Thoracic aorta (tissue), 2 donors: Measurements from ENCODE around the gene FRMD1. TPM values are rescaled to one million over a fixed set of nuclear protein-coding genes. Genes with fewer than 3 reads are reported as not detected.

Source experiments
- ATAC-seq: fragments of 150-250 bp; one replicate; pipeline ENCODE4 v1.8.0; 2017; ENCODE audit warnings: low read depth; ENCODE audit not compliant: insufficient number of reproducible peaks, low FRiP score
- DNase-seq: peaks from one replicate; pipeline ENCODE4 v3.0.0-alpha.2; 2020; ENCODE audit warnings: low spot score
- H3K27ac ChIP-seq, 2 donors: fragments of 200-600 bp; sonication (generic); 1 replicate in 1 of 2; 2 replicates in 1 of 2; pipeline ENCODE4 v1.5.1; 2016; ENCODE audit warnings: mild to moderate bottlenecking in 2 of 2, moderate library complexity in 2 of 2
- H3K27me3 ChIP-seq: fragments of 200-600 bp; sonication (generic); replicated peaks from 2 replicates; pipeline ENCODE4 v1.6.0; 2016; ENCODE audit warnings: mild to moderate bottlenecking; ENCODE audit not compliant: insufficient read depth
- H3K36me3 ChIP-seq: fragments of 200-600 bp; sonication (generic); one replicate; pipeline ENCODE4 v1.5.1; 2016
- H3K4me1 ChIP-seq, 2 donors: fragments of 200-600 bp; sonication (generic); 1 replicate in 1 of 2; 2 replicates in 1 of 2; pipeline versions ENCODE4 v1.5.1 to v1.6.0; 2016; ENCODE audit warnings: low read depth in 2 of 2, mild to moderate bottlenecking in 1 of 2; ENCODE audit not compliant: control insufficient read depth in 1 of 2
- H3K4me3 ChIP-seq: fragments of 200-600 bp; sonication (generic); 2 replicates; pipeline ENCODE4 v1.5.1; 2016; ENCODE audit warnings: mild to moderate bottlenecking
- H3K9me3 ChIP-seq: fragments of 200-600 bp; sonication (generic); 2 replicates; pipeline ENCODE4 v1.5.1; 2016
- total RNA-seq, 2 donors: library from RNA; depleted of rRNA; stranded (reverse); fragments of >200 nt; gene quantifications; one replicate each; pipeline versions ENCODE4 v1.1.0 to v1.2.3, GENCODE V29; 2016
- TF ChIP-seq, protein P1 (sequence below): fragments of 200-600 bp; sonication (generic); IDR thresholded peaks from one replicate; pipeline ENCODE4 v1.5.1; 2019; ENCODE audit warnings: antibody characterized with exemption

The FRMD1 gene
- total RNA-seq, 2 donors from 2014 or later, result not detected

DNA sequence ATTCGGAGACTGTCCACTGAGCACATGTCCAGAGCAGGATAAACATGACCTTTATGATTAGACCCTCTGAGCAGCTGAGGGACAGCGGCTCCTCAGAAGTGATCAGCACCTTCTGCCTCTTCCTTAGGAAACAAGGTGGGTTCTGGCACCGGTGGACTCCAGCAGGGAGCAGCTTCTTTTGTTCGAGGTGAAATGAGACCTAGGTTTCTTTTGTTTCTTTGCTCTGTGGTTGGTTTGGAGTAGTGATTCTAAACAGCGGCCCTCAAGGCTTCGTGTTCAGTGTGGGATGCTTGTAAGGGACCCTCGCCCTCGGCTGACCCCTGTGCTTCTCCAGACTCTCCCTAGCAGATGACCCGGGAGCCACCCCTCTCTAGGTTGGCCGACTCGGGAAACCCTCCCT is 14.6 kb upstream of the FRMD1 start:
- no peak for ATAC-seq
- Histone ChIP-seq H3K27ac (no peak overlapping the region), H3K9me3 (no peaks in the 10 kb centered on the region), H3K27me3 (no peaks in the 10 kb centered on the region), H3K36me3 (no peaks in the 10 kb centered on the region), H3K4me3 (no peak overlapping the region), H3K4me1 (no peaks in the 10 kb centered on the region)
- TF ChIP-seq, protein P1, sequence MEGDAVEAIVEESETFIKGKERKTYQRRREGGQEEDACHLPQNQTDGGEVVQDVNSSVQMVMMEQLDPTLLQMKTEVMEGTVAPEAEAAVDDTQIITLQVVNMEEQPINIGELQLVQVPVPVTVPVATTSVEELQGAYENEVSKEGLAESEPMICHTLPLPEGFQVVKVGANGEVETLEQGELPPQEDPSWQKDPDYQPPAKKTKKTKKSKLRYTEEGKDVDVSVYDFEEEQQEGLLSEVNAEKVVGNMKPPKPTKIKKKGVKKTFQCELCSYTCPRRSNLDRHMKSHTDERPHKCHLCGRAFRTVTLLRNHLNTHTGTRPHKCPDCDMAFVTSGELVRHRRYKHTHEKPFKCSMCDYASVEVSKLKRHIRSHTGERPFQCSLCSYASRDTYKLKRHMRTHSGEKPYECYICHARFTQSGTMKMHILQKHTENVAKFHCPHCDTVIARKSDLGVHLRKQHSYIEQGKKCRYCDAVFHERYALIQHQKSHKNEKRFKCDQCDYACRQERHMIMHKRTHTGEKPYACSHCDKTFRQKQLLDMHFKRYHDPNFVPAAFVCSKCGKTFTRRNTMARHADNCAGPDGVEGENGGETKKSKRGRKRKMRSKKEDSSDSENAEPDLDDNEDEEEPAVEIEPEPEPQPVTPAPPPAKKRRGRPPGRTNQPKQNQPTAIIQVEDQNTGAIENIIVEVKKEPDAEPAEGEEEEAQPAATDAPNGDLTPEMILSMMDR, result no peak
- DNase-seq, result no peak

DNA sequence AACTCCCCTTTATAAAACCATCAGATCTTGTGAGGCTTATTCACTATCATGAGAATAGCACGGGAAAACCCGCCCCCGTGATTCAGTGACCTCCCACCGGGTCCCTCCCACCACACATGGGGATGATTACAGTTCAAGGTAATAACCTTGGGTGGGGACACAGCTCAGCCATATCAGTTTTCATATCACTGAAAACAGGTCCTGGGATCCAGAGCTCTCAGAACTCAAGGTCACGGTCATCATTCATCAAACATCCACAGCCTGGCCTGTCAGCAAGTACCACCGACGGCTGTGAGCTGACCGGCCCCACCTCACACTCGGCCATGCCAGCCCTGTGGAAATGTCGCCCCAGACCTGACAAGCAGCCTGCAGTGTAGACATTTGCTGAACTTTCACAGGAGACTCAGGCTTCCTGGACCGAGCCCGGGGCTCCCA is 14.1 kb upstream of the FRMD1 start:
- ATAC-seq (no peak), DNase-seq (no peak)
- Histone ChIP-seq H3K27ac (no peak overlapping the region), H3K36me3 (no peaks in the 10 kb centered on the region), H3K9me3 (no peaks in the 10 kb centered on the region), H3K4me1 (no peaks in the 10 kb centered on the region), H3K4me3 (no peak overlapping the region), H3K27me3 (no peaks in the 10 kb centered on the region)
- TF ChIP-seq, protein P1, result no peak

DNA sequence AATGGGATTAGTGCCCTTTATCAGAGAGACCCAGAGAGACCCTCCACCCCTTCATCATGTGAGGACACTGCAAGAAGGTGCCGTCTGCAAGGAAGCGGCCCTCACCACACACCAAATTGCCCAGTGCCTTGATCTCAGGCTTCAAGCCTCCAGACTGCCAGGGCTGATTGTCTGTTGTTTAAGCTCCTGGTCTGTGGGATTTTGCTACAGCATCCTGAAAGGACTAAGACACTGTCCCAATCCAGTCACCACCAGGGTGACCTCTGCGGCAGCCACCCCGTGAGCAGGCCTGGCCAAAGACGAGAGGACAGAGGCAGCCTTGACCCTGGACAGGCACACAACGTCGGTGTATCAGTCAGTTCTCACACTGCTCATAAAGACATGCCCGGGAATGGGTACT is 13.5 kb upstream of the FRMD1 start:
- Histone ChIP-seq H3K4me3 (no peak overlapping the region), H3K27ac (no peak overlapping the region), H3K4me1 (no peaks in the 10 kb centered on the region), H3K9me3 (no peaks in the 10 kb centered on the region), H3K36me3 (no peaks in the 10 kb centered on the region), H3K27me3 (no peaks in the 10 kb centered on the region)
- ATAC-seq, result no peak
- DNase-seq, result no peak
- TF ChIP-seq, protein P1, result no peak

DNA sequence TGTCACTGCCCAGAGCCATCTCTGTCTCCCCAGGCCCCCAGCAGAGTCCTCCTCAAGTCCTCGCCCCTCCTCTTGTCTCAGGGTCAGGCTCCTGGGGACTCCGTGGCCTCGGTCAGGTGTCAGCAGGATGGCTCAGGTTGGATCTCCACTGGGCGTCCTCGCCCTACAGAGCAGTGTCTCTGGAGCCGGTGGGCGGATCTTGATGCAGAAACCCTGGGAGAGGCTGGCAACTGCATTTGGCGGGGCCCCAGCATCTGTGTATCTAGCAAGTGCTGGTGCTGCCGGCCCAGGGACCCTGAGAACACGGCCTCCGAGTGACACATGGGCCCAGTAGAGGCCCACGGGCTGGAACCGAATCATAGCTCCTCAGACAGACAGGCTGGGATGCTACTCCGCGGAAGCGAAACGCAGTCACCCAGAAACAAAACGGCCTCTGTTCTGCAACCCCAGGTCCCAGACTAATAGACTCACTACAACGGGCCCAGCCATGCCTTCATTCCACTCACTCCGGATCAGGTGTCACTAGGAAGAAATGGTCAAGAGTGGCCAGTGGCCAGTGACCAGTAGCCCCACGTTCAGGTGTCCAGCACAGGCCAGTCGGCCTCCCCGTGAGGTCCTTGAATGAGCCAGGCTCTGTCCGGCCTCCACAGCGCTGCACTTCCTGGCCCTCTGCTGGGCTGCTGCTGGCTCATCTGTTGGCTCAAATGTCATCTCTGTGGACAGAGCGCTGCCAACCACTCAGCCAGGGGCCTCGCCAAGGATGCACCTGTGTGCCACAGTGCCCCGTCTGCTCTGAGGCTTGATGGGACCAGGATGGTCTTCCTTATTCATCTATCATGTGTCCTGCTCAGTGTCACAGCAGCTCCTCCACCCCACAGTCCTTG is 12.6 kb upstream of the FRMD1 start:
- H3K27ac ChIP-seq, result no peak overlapping the region
- H3K4me3 ChIP-seq, result no peak overlapping the region
- ATAC-seq, result no peak
- no peaks in the 10 kb centered on the region for H3K9me3 ChIP-seq
- no peaks in the 10 kb centered on the region for H3K27me3 ChIP-seq
- TF ChIP-seq, protein P1, result no peak
- no peaks in the 10 kb centered on the region for H3K4me1 ChIP-seq
- H3K36me3 ChIP-seq, result no peaks in the 10 kb centered on the region
- DNase-seq, result no peak

DNA sequence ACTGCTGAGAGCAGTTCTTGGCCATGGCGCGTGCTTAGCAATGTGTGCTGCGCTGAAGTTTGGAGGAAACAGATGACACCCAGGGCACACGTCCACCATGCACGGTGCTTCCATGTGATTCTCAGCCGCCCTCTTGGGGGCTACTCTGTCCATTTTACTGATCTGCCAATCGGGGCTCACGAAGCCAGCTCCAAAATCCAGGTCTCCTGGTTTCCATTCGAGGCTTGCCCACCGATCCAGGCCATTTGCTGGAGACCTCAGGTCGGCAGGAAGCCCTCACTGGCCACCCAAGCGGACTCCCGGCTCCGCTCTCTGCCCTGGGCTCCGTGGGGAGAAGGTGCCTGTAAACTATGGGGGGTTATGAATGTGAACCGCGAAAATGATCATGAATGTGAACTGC is 11.7 kb upstream of the FRMD1 start:
- Histone ChIP-seq H3K4me1 (no peaks in the 10 kb centered on the region), H3K27ac (no peak overlapping the region), H3K4me3 (no peak overlapping the region), H3K36me3 (no peaks in the 10 kb centered on the region), H3K9me3 (no peaks in the 10 kb centered on the region), H3K27me3 (no peaks in the 10 kb centered on the region)
- TF ChIP-seq, protein P1, result no peak
- DNase-seq (no peak), ATAC-seq (no peak)
